SK-N-SH (cell line): ENCODE data around the gene HSD3B7. TPM values are rescaled to one million over a fixed set of nuclear protein-coding genes. Genes with fewer than 3 reads are reported as not detected.

Experiments used
- CTCF ChIA-PET: fragments of 300-600, 350-600 bp; formaldehyde crosslinking; extraction: SDS; loops from one replicate; lab custom pipeline; 2021; lab: Yijun Ruan, JAX
- POLR2A ChIA-PET: fragments of 350-600 bp; sonication (Branson Sonifier 250); formaldehyde crosslinking; extraction: SDS; loops from one replicate; lab custom pipeline; 2020; ENCODE audit warnings: antibody characterized with exemption, inconsistent platforms; lab: Yijun Ruan, JAX
- DNase-seq: peaks from one replicate; pipeline ENCODE4 v3.0.0; 2012
- H2AFZ ChIP-seq: fragments of 200-600 bp; sonication (generic); 2 replicates; pipeline ENCODE4 v1.8.1; 2016; ENCODE audit warnings: antibody characterized with exemption, mild to moderate bottlenecking, low read depth
- H3F3A ChIP-seq: fragments of 200-600 bp; sonication (generic); replicated peaks from 2 replicates; pipeline ENCODE3; 2016; ENCODE audit warnings: antibody characterized with exemption, mild to moderate bottlenecking; ENCODE audit not compliant: insufficient read depth
- H3K27ac ChIP-seq, 2 experiments: fragments of 200-500 bp in 1 of 2; fragments of 200-600 bp in 1 of 2; sonication (Bioruptor generic) in 1 of 2; sonication (generic), shearing (Covaris generic) in 1 of 2; 2 replicates each; pipeline versions ENCODE4 v1.5.1 to v1.6.1; 2014 to 2016; ENCODE audit warnings: low read depth in 2 of 2, inconsistent platforms in 1 of 2, low read length in 1 of 2, mild to moderate bottlenecking in 1 of 2, mixed read lengths in 1 of 2
- H3K27me3 ChIP-seq: fragments of 200-600 bp; sonication (generic), shearing (Covaris generic); 2 replicates; pipeline ENCODE4 v1.6.1; 2016; ENCODE audit warnings: mixed run types; ENCODE audit not compliant: insufficient read depth
- H3K36me3 ChIP-seq, 2 experiments: fragments of 200-500 bp in 1 of 2; fragments of 200-600 bp in 1 of 2; sonication (Bioruptor generic) in 1 of 2; sonication (generic) in 1 of 2; replicated peaks in 1 of 2; 2 replicates each; pipeline versions ENCODE3 to v1.5.1; 2014 to 2016; ENCODE audit warnings: low read length in 1 of 2, mild to moderate bottlenecking in 1 of 2; ENCODE audit not compliant: insufficient read depth in 2 of 2, control insufficient read depth in 1 of 2
- H3K4me1 ChIP-seq, 2 experiments: fragments of 200-500 bp in 1 of 2; fragments of 200-600 bp in 1 of 2; sonication (Bioruptor generic) in 1 of 2; sonication (generic), shearing (Covaris generic) in 1 of 2; 2 replicates each; pipeline versions ENCODE4 v1.5.1 to v1.6.1; 2014 to 2016; ENCODE audit warnings: low read depth in 1 of 2, low read length in 1 of 2, mixed run types in 1 of 2; ENCODE audit not compliant: insufficient read depth in 2 of 2, control insufficient read depth in 1 of 2
- H3K4me2 ChIP-seq: fragments of 200-600 bp; sonication (generic), shearing (Covaris generic); 2 replicates; pipeline ENCODE4 v1.6.1; 2017; ENCODE audit warnings: mixed run types
- H3K4me3 ChIP-seq, 2 experiments: fragments of 200-500 bp in 1 of 2; fragments of 200-600 bp in 1 of 2; sonication (Bioruptor generic) in 1 of 2; sonication (generic), shearing (Covaris generic) in 1 of 2; 2 replicates each; pipeline versions ENCODE4 v1.5.1 to v1.8.1; 2014 to 2016; ENCODE audit warnings: low read depth in 2 of 2, inconsistent platforms in 1 of 2, low read length in 1 of 2, mild to moderate bottlenecking in 1 of 2, mixed read lengths in 1 of 2, moderate library complexity in 1 of 2
- H3K79me2 ChIP-seq: fragments of 200-600 bp; sonication (generic); 2 replicates; pipeline ENCODE4 v1.8.1; 2017; ENCODE audit warnings: mild to moderate bottlenecking; ENCODE audit not compliant: insufficient read depth
- H3K9ac ChIP-seq: fragments of 200-600 bp; sonication (generic); 2 replicates; pipeline ENCODE4 v1.6.1; 2017; ENCODE audit warnings: mixed run types
- H3K9me2 ChIP-seq: fragments of 200-600 bp; sonication (generic); 2 replicates; pipeline ENCODE4 v1.6.1; 2017; ENCODE audit warnings: mixed run types
- H3K9me3 ChIP-seq: fragments of 200-600 bp; sonication (generic); 2 replicates; pipeline ENCODE4 v1.6.1; 2017; ENCODE audit warnings: mixed run types, mild to moderate bottlenecking, moderate library complexity
- H4K20me1 ChIP-seq: fragments of 200-600 bp; sonication (generic); 2 replicates; pipeline ENCODE4 v1.6.1; 2017; ENCODE audit warnings: mild to moderate bottlenecking, mixed run types; ENCODE audit not compliant: insufficient read depth
- CHD2 ChIP-seq: fragments of 150-350 bp; IDR thresholded peaks from 2 replicates; pipeline ENCODE4 v1.6.1; 2018; ENCODE audit warnings: low read length; ENCODE audit not compliant: partially characterized antibody
- ELF1 ChIP-seq: IDR thresholded peaks from 2 replicates; pipeline ENCODE4 v1.4.0; 2012
- EP300 ChIP-seq, 2 experiments: IDR thresholded peaks; 2 replicates each; pipeline versions ENCODE4 v1.4.0 to v1.6.1; 2012; ENCODE audit warnings: borderline replicate concordance in 1 of 2, low read depth in 1 of 2, low read length in 1 of 2
- FOXJ3 ChIP-seq: sonication (generic); formaldehyde crosslinking; IDR thresholded peaks from 2 replicates; pipeline ENCODE4 v1.5.1; 2020; ENCODE audit warnings: mild to moderate bottlenecking, missing genetic modification reagents
- GABPA ChIP-seq: IDR thresholded peaks from 2 replicates; pipeline ENCODE4 v1.4.0; 2012; ENCODE audit warnings: low read depth, mild to moderate bottlenecking
- NFIC ChIP-seq: IDR thresholded peaks from 2 replicates; pipeline ENCODE4 v1.4.0; 2012; ENCODE audit warnings: borderline replicate concordance
- NRF1 ChIP-seq: IDR thresholded peaks from 2 replicates; pipeline ENCODE4 v1.6.1; 2012; ENCODE audit warnings: low read depth, mild to moderate bottlenecking, low read length
- RFX5 ChIP-seq: IDR thresholded peaks from 2 replicates; pipeline ENCODE4 v1.6.1; 2012; ENCODE audit warnings: mild to moderate bottlenecking, improper control_type of control experiment, low read length
- SIN3A ChIP-seq: IDR thresholded peaks from 2 replicates; pipeline ENCODE4 v1.6.1; 2012; ENCODE audit warnings: low read depth, mild to moderate bottlenecking, low read length, moderate library complexity, borderline replicate concordance
- TAF1 ChIP-seq: IDR thresholded peaks from 2 replicates; pipeline ENCODE4 v1.6.1; 2012; ENCODE audit warnings: low read depth, mild to moderate bottlenecking, low read length, moderate library complexity, borderline replicate concordance
- TEAD4 ChIP-seq: IDR thresholded peaks from 2 replicates; pipeline ENCODE4 v1.4.0; 2012; ENCODE audit warnings: mild to moderate bottlenecking, borderline replicate concordance; ENCODE audit not compliant: insufficient read depth
- WGBS: methylation state at CpG from one replicate; pipeline ENCODE4 v1.1.6; 2017; ENCODE audit warnings: low lambda C conversion rate; 5-methylcytosine and 5-hydroxymethylcytosine counted together
- polyA plus RNA-seq, 3 experiments: library from polyadenylated mRNA; depleted of rRNA; stranded (reverse); fragments of >200 nt; gene quantifications; 2 replicates each; pipeline ENCODE4 v1.2.3, GENCODE V29; 2012
- TF ChIP-seq, protein P1 (sequence below): IDR thresholded peaks from 2 replicates; pipeline ENCODE4 v1.4.0; 2012; ENCODE audit warnings: low read depth, borderline replicate concordance
- TF ChIP-seq, protein P2 (sequence below): IDR thresholded peaks from 2 replicates; pipeline ENCODE4 v1.6.1; 2012; ENCODE audit warnings: mild to moderate bottlenecking, low read depth, low read length, moderate library complexity

HSD3B7 gene
- polyA plus RNA-seq, 1 of the 3 experiments (the other 2 are of a cell fraction) = 12.2 TPM

DNA sequence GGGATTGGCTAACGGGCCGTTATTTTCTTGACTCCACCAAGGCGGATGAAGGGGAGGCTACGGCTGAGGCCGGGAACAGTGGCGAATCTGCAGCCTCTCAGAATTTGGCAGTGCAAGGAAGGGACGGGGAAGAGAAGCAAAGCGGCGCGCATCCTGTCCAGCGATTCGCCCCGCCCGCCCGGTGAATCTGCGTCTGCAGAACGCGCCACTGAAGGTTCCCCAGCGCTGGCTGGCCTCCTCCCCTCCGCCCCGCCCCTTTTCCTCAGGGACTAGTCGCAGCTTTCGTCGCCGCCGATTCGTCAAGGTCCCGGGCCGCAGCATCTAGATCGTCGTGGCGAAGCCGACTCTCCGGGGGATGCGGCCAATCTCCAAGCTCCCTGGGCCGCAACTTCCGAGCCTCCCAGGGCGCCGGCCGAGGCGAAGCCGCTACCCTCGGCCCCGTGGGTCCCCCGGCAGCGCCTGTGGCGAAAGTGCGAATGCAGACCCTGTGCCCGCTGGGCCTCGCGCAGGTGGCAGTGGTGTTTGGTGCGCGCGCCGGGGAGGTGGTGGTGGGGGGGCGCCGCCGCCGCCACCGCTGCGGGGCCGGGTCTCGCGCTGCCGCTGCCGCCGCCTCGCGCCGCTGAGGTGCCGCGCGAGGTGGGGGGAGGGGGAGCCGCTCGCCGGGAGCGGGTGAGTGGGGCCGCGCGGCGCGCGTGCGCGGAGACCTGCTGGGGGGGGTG is 27.4 kb upstream of the HSD3B7 start, which contains the start of gene SETD1A:
SETD1A (plus strand) TSS at position 299 of the 719 bp plus-strand sequence. CDS start 978 bp downstream, outside the sequence.
- peaks cover 37% of the 10 kb centered on the region for H3F3A ChIP-seq

More for the DNA sequence above, 27.4 kb upstream of the HSD3B7 start, which contains the start of gene SETD1A:
- no peaks in the 10 kb centered on the region for H3K9me2 ChIP-seq
- peaks cover 28% of the 10 kb centered on the region for H3K79me2 ChIP-seq
- H3K9ac ChIP-seq = peak within 1 kb of the TSS; percentile 100
- no peaks in the 10 kb centered on the region for H3K27me3 ChIP-seq
- H2AFZ ChIP-seq = peak within 1 kb of the TSS; percentile 99
- H4K20me1 ChIP-seq = no peaks in the 10 kb centered on the region; the same call in 1 of the 2 replicates
- H3K4me3 ChIP-seq = peak within 1 kb of the TSS; percentile 74 to 99
- H3K9me3 ChIP-seq = no peaks in the 10 kb centered on the region
- H3K36me3 ChIP-seq = peaks cover 27 to 38% of the 10 kb centered on the region in 2 experiments
- peak within 1 kb of the TSS; percentile 98 to 99 for H3K27ac ChIP-seq
- ChIA-PET CTCF (interaction anchor here (2.3 kb wide), 1 partner anchor 9 kb away, joined by 5 read pairs; no protein-coding TSS in a partner anchor), POLR2A (interaction anchor here (0.5 to 1.1 kb wide), 5 partner anchors 10 to 485 kb away, joined by 3 to 4 read pairs (median 3); partner anchors contain the start of genes ZNF646, ZNF668 and ZNF843)
- DNase-seq = peak; percentile 96
- peaks cover 0 to 25% of the 10 kb centered on the region in 2 experiments; a peak in 1 of 4 replicates for H3K4me1 ChIP-seq
- peak within 1 kb of the TSS; percentile 93 for H3K4me2 ChIP-seq
- WGBS = under 1% methylated on average over 28 of the region's 85 CpGs
- TF ChIP-seq SIN3A (0 out of 2 replicates have a peak, but pooled peaks have one; percentile 35), TEAD4 (no peak), GABPA (peak; percentile 61), EP300 (IDR thresholded peaks at IDR 0.05; ENCODE audit: borderline replicate concordance in 1 of 2, low read depth in 1 of 2, low read length in 1 of 2) (peak; percentile 78 to 94; a peak in 3 of 4 replicates), FOXJ3 (CRISPR knock-in tag) (no peak), CHD2 (peak; percentile 68), NFIC (peak; percentile 32), ELF1 (peak; percentile 61; the same call in 1 of the 2 replicates), TAF1 (peak; percentile 36; the same call in 1 of the 2 replicates), RFX5 (no peak), NRF1 (peak; percentile 50)
- TF ChIP-seq, protein P1, sequence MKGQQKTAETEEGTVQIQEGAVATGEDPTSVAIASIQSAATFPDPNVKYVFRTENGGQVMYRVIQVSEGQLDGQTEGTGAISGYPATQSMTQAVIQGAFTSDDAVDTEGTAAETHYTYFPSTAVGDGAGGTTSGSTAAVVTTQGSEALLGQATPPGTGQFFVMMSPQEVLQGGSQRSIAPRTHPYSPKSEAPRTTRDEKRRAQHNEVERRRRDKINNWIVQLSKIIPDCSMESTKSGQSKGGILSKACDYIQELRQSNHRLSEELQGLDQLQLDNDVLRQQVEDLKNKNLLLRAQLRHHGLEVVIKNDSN = no peak
- TF ChIP-seq, protein P2, sequence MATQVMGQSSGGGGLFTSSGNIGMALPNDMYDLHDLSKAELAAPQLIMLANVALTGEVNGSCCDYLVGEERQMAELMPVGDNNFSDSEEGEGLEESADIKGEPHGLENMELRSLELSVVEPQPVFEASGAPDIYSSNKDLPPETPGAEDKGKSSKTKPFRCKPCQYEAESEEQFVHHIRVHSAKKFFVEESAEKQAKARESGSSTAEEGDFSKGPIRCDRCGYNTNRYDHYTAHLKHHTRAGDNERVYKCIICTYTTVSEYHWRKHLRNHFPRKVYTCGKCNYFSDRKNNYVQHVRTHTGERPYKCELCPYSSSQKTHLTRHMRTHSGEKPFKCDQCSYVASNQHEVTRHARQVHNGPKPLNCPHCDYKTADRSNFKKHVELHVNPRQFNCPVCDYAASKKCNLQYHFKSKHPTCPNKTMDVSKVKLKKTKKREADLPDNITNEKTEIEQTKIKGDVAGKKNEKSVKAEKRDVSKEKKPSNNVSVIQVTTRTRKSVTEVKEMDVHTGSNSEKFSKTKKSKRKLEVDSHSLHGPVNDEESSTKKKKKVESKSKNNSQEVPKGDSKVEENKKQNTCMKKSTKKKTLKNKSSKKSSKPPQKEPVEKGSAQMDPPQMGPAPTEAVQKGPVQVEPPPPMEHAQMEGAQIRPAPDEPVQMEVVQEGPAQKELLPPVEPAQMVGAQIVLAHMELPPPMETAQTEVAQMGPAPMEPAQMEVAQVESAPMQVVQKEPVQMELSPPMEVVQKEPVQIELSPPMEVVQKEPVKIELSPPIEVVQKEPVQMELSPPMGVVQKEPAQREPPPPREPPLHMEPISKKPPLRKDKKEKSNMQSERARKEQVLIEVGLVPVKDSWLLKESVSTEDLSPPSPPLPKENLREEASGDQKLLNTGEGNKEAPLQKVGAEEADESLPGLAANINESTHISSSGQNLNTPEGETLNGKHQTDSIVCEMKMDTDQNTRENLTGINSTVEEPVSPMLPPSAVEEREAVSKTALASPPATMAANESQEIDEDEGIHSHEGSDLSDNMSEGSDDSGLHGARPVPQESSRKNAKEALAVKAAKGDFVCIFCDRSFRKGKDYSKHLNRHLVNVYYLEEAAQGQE = 0 out of 2 replicates have a peak, but pooled peaks have one; percentile 14
